ENCODE measurements around the gene DUSP22.
"Not testable (repeated sequence)": the region's sequence is repeated elsewhere in the genome, so short reads cannot be mapped to it uniquely, and the experiment has no call there.

DUSP22 gene

DNA sequence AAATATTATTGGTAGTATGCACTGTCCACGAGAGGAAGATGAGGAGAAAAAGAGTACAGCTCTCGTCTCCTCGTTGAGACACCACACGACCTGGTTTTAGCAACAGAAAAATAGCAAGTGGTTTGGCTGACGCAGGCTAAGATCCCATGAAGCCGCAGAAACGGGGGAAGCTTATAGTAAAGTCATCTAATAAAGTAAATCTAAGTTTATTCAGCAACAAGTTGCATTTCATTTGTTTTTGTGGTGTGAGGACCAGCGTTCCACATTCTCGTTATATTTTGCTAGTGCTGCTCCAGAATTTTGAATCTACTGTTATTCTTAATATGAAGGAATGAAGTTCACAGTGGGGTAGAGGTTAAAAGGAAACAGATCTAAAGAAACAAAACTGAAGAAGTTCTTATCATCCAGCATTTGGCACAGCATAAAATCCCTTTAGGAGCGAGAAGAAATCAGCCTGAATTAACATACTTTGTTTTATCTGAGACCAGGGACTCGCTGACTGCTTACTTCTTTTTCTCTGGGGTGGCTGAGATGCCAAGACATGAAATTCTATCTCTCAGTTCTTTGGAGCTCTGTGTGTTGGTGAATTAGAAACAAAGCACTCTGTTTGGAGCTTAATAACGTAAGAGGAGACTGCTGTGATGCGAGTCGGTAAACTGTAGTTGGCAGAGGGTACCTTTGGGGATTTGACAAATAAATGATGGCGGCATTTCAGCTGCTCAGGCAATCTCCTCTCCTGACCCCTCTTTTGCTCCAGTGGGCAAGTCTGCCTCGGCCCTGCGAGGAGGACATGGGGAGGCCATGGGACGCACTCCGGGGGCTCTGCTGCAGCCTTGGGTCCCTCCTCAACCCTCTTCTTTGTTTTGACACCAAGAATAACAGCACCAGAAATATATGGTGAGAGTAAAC lies 74.4 kb downstream of the DUSP22 start:
- no peak for DNase-seq

DNA sequence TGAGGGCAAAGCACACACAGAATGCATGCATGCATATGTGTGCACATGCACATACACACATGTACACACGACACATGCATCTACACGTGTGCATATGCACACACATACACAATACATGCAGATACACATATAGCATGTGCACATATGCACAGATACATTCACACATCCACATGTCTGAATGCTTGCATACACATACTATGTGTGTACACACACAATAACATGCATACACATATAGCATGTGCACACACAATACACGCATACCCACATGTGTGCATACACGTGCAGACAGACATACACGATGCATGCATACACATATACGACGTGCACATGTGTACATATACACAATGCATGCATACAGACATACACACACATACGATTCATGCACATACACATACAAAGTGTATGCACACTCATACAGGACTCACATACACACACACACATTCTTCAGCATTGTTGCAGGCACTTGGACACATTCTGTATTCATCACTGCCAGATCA lies 75.1 kb downstream of the DUSP22 start:
- no peak for DNase-seq

DNA sequence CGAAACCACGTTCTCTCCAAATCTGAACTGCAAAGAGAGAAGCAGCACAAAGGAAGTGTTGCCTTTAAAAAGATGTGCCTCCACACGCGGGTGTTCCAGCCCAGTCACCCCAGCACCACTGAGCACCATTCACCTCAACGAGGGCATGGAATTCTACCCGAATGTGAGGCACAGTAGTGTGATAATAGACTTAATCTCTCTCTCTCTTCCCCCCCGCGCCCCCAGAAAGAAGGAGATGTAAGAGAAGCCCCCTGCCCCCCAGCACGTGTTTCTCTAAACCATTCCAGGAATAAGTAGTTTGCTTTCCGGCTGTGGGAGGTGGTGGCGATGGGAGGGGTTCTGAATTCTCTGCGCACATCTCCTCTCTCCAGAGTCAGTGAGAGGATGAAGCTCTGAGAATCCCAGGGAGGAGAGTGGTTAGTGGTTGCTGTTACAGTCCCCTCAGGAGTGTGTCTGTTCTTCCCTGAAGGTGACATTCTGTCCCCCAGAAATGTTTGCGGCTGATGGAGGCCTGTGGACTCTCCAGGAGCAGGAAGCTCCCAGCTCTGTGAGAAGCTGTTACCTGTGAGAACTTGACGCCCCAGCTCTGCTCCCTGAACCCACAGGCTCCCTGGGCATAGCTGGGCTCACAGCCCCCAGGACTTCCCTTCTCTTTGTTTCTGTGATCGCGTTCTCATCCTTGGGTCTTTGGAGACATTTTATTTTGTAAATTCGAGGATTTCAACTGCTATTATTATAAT lies 75.8 kb downstream of the DUSP22 start:
- DNase-seq, result no peak

DNA sequence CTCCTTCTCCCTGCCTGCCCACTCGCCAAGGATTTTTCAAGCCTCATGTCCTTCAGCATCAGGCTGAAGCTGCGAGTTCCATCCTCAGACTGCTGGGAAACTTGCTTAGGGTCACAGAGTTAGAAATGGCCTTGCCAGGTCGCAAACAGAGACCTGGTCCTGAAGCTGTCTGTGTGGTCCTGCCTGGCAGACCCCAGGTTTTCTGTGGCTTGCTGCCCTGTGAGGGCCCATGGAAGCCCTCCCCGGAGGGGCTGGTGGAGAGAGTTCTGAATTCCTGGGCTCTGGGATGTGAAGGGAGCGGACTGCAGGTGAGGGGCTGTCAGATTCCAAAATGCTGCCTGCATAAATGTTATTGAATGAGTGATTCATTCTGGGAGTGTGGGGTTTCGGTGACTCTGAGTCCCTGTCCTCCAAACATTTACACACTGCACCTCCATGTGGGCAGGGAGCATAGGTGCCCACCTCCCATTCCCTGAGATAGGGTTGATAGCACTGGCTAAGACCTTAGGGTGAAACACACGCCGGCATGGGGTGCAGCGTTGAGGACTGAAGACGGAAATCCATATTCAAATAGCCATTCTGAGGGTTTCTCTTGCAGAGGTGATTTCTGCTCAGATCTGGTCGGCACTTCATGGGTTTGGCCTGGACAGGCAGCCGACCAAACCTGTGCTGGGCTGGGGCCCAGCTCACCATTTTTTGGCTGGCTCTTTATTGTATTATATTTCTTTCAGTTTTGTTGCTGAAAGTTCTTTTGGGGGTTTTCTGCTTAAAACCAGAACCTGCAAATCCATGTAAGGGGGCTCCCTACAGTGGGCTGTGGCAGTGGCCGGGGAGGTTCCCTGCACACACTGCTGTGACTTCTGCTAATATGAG lies 77.5 kb downstream of the DUSP22 start:
- DNase-seq, result no peak

DNA sequence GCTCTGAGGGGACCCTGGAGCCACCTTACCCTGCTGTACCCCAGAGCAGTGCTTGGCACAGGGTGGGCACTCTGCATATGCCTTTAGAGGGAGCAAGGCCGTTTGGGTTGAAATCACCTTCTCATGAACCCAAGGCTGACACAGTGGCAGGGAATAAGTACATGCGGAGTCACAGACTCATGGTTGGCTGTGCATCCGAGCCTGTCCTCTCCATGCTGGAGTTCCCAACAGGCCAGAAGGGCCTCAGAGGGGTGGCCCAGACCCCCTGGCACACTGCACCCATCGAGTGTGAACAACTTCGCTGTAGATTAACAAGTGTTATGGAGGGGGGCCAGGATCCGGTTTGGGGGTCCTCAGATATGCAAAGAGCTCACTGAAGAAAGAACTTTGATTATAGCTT lies 78.3 kb downstream of the DUSP22 start:
- no peak for DNase-seq

DNA sequence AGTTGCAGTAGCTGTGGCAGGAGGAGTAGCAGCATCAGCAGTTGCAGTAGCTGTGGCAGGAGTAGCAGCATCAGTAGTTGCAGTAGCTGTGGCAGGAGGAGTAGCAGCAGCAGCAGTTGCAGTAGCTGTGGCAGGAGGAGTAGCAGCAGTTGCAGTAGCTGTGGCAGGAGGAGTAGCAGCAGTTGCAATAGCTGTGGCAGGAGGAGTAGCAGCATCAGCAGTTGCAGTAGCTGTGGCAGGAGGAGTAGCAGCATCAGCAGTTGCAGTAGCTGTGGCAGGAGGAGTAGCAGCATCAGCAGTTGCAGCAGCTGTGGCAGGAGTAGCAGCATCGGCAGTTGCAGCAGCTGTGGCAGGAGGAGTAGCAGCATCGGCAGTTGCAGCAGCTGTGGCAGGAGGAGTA lies 79.6 kb downstream of the DUSP22 start:
- not testable (repeated sequence) for DNase-seq

DNA sequence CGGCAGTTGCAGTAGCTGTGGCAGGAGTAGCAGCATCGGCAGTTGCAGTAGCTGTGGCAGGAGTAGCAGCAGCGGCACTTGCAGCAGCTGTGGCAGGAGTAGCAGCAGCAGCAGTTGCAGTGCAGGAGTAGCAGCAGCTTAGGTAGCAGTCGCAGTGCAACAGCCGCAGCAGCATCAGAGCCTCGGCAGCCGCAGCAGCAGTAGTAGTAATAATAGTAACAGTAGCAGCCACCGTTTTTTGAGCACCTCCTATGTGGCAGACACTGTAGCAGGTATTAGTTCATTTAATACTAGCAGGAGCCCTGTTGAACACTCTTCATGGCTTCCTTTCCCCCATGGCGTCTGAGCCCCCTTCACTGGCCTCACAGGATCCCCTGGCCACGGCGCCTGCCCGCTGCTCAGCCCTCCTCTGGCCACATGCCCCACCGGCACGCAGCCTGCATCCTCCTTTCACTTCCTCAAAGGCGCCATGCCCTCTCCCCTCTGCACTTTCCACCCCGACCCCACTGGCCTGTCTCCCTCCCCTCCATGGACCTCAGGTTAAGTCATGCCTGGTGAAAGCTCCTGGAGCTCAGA lies 80.1 kb downstream of the DUSP22 start:
- DNase-seq, result no peak

DNA sequence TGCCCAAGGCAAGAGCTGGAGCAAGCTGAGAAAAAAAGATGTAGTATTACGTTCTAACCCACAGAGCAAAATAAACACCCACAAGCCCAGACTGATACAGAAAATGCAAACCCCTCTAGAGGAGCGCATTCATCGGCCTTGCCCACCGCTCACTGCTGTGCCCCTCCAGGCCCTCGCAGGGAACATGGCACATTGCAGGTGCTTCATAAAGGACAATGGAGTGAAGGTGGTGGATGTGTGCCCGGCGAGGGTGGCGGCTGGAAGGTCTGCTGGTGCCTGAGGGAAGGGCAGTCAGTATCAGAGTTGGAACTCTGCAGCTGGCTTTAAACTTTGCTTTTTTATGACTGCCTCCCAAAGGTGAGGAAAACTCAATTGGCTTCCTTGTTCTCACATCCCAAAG lies 80.7 kb downstream of the DUSP22 start:
- DNase-seq, result no peak

DNA sequence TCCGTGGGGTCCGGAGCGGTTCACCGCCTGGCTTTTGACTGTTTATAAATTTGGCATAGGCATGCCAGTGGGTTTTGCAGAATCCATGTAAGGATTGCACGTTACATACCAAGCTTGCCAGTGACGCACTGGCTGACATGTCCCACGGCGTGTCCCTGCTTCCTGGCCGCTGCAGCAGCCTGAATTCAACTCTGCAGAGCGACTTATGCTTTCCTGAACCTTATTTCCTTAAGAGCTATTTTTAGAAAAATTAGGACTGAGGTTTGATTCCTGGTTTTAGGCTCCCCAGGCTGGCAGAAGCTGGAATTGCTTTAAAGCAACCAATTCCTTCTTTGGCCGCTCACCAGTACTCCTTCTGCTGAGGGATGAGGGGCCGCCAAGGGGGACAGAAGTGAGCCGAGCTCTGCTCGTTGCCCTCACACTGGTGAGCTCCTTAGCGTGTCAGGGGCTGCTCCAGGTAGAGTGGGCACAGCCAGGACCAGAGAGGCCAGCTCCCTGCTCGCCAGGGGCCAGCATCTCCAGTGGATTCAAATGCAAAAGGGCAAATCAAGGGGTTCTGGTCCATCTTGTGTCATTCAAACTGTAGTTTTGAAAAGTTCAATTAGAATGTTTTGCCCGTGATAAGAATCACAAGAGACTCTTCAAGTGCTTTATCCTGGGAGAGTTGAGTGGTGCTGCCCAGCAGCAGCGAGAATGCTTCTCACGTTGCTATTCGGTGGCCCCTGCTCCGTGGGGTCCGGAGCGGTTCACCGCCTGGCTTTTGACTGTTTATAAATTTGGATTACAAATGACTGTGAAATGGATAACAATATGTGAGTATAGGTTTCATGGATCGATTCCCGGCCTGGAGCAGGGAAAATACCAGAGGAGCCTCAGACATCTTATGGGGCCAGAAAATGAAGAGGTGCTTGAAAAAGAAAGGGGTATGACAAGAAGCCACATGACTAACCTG lies 81.8 kb downstream of the DUSP22 start:
- no peak for DNase-seq

DNA sequence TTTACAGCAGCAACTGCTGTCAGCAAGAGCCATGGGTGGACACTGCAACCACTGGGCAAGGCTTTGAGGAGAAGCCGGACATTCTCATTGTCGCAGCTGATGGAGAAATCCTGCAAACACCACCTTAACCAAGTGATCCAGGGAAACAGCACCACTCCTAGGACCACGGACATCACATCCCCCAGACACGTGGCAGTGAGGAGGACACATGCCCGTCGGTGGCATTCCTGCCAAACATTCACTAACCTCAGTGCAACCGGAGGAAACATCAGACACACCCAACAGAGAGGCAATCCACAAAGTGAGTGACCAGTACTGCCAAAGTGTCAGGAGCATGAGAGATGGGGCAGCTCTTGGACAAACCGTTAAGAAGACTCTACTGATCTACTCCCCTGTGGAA lies 82.7 kb downstream of the DUSP22 start:
- DNase-seq, result no peak

DNA sequence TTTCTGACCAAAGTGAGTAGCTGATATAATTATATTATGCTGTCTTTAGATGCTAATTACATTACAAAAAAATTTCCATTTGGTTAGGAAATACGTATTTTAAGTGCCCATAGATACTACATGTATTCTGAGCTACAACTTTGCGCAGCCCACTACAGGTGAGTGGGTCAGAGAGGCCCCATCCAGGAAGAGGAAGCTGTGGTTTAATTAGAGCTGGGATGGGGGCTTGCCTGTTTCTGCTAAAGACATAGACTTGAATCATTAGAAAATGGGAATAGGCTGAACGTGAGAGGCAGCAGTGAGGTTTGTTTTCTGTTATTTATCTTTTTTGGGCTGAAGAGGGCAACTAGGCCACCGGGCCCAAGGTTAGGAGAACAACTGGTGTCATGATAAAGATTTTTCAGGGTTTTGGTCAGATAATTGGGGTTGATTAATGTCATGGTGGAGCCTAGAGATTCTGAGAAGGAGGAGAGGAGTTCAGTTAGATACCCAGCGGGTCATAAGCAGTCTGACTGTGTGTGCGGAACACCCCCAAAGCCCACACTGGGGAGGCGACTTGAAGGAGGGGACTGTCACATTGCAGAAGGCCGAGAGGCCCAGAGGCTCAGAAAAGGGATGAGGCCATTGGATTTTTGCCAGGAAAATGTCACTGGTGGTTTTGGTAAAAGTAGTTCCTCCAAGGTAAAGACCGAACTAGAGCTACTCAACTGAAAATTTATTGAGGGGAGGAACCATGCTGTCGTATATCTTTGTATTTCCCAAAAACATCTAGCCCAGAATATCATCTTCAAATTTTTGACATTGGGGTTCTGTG lies 84.7 kb downstream of the DUSP22 start:
- DNase-seq, result no peak

DNA sequence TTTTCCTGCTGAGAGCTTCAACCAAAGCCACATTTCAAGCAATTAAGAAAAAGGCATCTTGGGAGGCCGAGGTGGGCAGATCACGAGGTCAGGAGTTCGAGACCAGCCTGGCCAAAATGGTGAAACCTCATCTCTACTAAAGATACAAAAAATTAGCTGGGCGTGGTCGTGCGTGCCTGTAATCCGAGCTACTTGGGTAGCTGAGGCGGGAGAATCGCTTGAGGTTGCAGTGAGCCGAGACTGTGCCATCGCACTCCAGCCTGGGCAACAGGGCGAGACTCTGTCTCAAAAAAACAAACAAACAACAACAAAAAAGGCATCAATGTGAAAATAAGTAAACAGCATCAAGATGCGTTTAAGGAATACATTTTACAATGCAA lies 85.3 kb downstream of the DUSP22 start:
- not testable (repeated sequence) for DNase-seq

DNA sequence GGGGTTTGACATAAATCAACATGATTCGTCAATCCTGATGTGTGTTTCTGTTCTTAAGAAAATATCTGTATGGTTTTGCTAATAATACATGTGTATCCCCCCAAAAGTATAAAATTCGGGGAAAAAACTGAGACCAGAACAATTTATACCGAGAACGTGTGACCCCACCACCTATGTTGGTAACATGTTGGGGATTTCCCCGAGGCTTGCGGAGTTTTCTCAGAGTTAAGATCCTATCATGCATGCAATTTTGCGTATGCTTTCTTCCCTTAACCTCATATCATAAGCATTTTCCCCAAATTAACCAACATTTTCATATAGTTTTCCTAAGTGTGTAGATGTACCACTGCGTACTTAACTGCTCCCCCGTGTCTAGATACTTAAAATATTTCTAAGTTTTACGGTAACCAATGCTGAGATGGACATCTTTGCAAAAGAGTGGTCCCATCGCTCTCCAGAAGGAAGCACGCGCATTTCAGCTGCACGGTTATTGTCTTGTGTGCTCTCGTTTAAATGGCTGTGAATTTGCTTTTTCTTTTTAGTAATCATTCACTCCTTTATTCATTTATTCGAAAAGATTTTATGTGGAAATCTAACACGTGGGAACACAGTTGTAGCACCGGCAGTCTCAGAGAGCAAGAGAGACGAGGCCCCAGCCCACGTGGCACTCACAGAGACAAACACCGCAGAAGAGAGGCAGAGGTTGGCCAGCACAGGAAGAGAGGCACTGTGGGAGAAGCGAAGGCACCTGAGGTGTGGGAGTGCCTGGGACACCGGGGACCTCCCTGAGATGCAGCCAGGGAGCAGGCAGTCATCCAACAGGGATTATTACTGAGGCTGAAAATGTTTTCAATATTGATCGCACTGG lies 86.0 kb downstream of the DUSP22 start:
- no peak for DNase-seq

DNA sequence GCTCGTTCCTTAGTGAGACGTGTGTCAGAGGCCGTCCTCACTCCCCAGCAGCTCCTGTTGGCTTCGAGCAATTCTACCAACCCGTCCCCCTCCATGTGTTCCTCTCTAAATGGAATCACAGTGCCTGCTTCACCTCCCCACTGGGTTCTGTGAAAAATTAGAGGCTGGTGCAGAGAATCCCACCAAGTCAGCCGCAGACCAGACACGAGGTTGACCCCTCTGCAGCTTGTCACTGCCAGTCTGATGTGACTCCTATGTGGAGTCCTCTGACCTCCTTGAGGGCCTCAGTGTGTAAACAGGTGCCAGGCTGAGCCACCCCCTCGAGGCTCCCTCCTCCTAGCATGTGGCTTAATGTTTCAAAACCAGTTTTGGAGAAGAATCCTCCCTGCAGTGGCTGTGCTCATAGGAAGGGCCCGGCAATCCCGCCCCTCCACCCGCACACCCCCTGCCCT lies 86.7 kb downstream of the DUSP22 start:
- no peak for DNase-seq

DNA sequence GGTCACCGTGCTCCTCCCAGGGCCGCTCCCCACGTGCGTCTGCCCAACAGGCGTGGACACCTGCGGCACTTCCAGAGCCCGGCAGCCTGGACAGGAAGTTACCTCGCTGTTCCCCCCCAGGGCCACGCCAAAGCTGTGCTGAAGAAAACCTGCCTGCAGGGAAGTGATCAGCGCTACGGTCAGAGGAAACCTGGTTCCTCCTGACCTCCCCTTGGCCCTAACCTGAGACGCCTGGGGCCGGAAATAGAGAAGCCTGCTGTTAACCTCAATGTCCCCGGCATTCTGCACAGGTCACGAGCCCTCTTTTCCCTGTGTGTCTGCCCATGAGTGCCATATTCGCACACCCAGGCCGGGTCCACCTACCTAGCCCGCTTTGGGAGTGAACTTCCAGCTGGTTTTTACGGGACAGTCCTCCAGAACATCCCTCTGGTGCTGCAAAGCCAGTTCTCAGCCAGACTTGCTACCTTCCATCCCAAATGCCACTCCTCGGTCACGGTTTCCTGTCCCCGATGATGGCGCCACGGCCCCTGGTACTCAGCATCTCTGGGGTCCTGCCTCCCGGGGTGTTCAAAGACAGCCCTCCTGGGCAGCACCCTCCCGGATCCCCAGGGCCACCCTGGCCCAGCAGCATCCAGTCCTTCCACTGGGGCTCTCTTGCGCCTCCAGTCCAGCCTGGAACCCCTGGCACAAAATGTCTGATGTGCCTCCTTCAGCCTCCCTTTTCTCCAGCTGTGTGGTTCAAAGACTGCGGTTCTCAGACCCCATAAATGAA lies 87.3 kb downstream of the DUSP22 start:
- no peak for DNase-seq

DNA sequence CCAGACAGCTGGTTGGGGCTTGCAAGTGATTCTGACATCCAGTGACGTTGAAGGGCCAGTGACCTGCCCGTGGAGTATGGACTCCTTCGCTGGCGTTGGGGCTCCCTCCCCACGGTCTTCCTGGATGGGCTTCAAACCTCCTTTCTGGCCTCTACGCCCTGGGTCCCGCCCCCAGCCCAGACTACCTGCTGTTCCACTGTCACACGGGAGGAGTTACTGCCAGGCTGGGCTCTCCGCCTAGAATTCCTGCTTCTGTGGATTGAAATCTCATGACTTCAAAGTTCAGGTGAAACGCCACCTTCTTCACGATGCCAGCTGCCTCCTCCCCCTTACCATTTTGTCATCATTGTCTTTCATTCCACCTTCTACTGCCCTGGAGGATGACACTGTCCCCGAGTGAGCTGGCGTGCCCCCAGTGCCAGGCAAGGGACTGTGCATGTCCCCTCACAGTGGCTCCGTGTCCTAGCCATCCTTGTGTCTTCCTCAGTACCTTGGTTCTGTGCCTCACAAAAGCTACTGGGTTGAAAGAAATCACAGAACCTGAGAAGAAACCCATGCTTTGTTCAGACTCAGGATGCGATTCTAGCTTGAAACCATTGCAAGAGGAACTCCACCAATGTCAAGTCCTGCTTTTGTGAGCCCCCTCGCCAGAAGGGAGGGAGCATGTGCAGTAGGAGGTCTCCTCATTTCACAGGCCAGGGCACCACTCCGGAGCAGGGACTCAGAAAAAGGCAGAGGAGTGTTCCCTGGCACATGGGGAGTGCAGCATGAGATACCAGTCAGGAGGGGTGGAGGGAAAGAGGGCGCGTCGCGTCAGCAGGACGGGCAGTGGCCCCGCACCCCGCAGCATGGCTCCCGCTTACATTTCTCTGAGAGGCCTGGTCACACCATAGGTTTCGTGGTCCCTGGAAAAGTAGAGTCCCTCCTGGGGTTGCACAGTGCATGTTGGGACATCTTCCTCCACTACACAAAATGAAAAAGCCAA lies 88.2 kb downstream of the DUSP22 start:
- no peak for DNase-seq

DNA sequence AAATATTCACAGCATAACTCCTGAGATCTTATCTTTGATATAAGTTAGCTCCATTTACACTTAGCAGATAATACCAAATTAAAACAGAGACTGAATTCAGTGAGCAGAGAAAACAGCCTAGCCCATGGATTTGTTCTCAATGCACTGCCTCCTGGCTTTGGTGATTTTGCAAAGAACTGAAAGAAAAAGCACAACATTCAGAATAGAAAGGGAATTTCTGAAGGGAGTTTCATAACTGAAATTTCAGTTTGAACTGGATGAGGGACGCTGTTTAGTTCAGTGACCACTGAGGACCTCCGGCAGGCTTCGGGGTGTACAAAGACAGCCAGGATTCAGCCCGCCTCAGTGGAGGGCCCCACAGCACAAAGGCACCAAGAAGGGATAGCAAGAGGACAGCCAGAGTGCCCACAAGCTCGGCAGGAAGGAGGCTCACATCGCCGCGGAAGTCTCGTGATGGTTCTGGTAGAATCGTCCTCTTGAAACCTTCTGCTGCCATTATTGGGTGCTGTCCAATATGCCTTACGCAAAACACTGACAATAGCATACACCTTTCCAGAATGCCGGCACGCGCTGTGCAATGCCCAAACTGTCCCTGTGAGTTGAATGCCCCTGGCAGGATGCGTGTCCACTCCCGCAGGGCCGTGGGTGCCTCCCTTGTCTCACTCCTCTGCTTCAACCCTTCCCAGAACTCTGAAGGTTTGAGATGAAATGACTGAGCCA lies 89.6 kb downstream of the DUSP22 start:
- DNase-seq, result no peak

Measured in stimulated activated naive CD4-positive, alpha-beta T cell (primary cell).